Measurements from ENCODE around the gene RNF40.
"Not testable (repeated sequence)": the region's sequence is repeated elsewhere in the genome, so short reads cannot be mapped to it uniquely, and the experiment has no call there.

The RNF40 gene

GRCh38 chr16:30805370-30806169 lies 43.4 kb downstream of the RNF40 start:
- Histone ChIP-seq H3K4me3 (ENCODE audit: low read depth, low read length) (peak overlapping the region; percentile 71), H3K27ac (ENCODE audit: low read depth, low read length) (peak overlapping the region; percentile 74), H3K36me3 (ENCODE audit: control insufficient read depth, insufficient read depth, low read length) (no peaks in the 10 kb centered on the region), H3K27me3 (ENCODE audit: control insufficient read depth, insufficient read depth, low read length) (peaks cover 41% of the 10 kb centered on the region), H3K4me1 (ENCODE audit: control insufficient read depth, insufficient read depth, low read length) (peaks cover 7% of the 10 kb centered on the region), H3K9me3 (ENCODE audit: control insufficient read depth, insufficient read depth, low read length) (no peaks in the 10 kb centered on the region), H3K9ac (ENCODE audit: low read depth, low read length) (peak overlapping the region; percentile 41)

DNA sequence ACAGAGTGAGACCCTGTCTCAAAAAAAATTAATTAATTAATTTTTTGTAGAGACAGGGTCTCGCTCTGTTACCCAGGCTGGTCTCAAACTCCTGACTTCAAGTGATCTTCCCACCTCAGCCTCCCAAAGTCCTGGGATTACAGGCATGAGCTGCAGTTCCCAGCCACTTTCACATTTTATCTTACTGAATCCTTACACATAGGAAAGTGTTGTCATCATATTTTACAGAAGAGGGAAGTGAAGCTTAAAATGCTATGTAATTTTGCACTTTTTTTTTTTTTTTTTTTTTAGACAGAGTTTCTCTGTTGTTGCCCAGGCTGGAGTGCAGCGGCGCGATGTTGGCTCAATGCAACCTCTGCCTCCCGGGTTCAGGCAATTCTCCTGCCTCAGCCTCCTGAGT lies 46.0 kb downstream of the RNF40 start:
- H3K9ac ChIP-seq (ENCODE audit: low read depth, low read length) = no peak overlapping the region
- H3K36me3 ChIP-seq (ENCODE audit: control insufficient read depth, insufficient read depth, low read length) = no peaks in the 10 kb centered on the region
- no peak overlapping the region for H3K4me3 ChIP-seq (ENCODE audit: low read depth, low read length)
- H3K9me3 ChIP-seq (ENCODE audit: control insufficient read depth, insufficient read depth, low read length) = no peaks in the 10 kb centered on the region
- H3K27ac ChIP-seq (ENCODE audit: low read depth, low read length) = no peak overlapping the region
- peaks cover 7% of the 10 kb centered on the region for H3K4me1 ChIP-seq (ENCODE audit: control insufficient read depth, insufficient read depth, low read length)
- peaks cover 38% of the 10 kb centered on the region for H3K27me3 ChIP-seq (ENCODE audit: control insufficient read depth, insufficient read depth, low read length)

DNA sequence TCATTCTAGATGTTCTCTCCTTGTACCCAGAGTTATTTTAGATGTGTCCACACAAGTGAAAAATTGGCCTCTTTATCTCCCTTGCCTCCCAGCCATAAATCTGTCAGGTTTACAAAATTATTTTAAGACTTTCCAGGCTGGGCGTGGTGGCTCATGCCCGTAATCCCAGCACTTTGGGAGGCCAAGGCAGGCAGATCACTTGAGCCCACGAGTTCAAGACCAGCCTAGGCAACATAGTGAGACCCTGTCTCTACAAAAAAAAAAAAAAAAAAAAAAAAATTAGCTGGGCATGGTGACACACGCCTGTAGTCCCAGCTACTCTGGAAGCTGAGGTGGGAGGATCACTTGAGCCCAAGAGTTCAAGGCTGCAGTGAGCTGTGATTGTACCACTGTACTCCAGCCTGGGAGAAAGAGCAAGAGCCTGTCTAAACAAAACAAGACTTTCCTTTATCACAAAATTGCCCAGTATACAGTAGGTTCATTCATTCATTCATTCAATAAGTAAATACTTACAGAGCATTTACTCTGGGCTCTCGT lies 46.8 kb downstream of the RNF40 start:
- not testable (repeated sequence) for H3K27ac ChIP-seq (ENCODE audit: low read depth, low read length); H3K36me3 ChIP-seq (ENCODE audit: control insufficient read depth, insufficient read depth, low read length); H3K9me3 ChIP-seq (ENCODE audit: control insufficient read depth, insufficient read depth, low read length); H3K4me1 ChIP-seq (ENCODE audit: control insufficient read depth, insufficient read depth, low read length); H3K9ac ChIP-seq (ENCODE audit: low read depth, low read length); H3K4me3 ChIP-seq (ENCODE audit: low read depth, low read length)
- H3K27me3 ChIP-seq (ENCODE audit: control insufficient read depth, insufficient read depth, low read length) = peaks cover 37% of the 10 kb centered on the region

DNA sequence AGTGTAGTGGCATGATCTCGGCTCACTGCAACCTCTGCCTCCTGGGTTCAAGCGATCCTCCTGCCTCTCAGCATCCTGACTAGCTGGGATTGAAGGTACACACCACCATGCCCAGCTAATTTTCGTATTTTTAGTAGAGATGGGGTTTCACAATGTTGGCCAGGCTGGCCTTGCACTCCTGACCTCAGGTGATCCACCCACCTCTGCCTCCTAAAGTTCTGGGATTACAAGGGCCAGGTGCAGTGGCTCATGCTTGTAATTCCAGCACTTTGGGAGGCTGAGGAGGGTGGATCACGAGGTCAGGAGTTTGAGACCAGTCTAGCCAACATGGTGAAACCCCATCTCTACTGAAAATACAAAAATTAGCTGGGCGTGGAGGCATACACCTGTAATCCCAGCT lies 47.6 kb downstream of the RNF40 start:
- not testable (repeated sequence) for H3K4me3 ChIP-seq (ENCODE audit: low read depth, low read length); H3K27ac ChIP-seq (ENCODE audit: low read depth, low read length); H3K9ac ChIP-seq (ENCODE audit: low read depth, low read length); H3K9me3 ChIP-seq (ENCODE audit: control insufficient read depth, insufficient read depth, low read length); H3K36me3 ChIP-seq (ENCODE audit: control insufficient read depth, insufficient read depth, low read length)
- H3K27me3 ChIP-seq (ENCODE audit: control insufficient read depth, insufficient read depth, low read length) = peaks cover 37% of the 10 kb centered on the region
- H3K4me1 ChIP-seq (ENCODE audit: control insufficient read depth, insufficient read depth, low read length) = peaks cover 11% of the 10 kb centered on the region

GRCh38 chr16:30813821-30814189 lies 51.7 kb downstream of the RNF40 start:
- Histone ChIP-seq H3K27me3 (ENCODE audit: control insufficient read depth, insufficient read depth, low read length) (peaks cover 6% of the 10 kb centered on the region), H3K9ac (ENCODE audit: low read depth, low read length) (0 out of 2 replicates have a peak overlapping the region, but pooled peaks have one; percentile 2), H3K27ac (ENCODE audit: low read depth, low read length) (peak overlapping the region; percentile 14), H3K36me3 (ENCODE audit: control insufficient read depth, insufficient read depth, low read length) (no peaks in the 10 kb centered on the region), H3K9me3 (ENCODE audit: control insufficient read depth, insufficient read depth, low read length) (no peaks in the 10 kb centered on the region), H3K4me1 (ENCODE audit: control insufficient read depth, insufficient read depth, low read length) (0 out of 2 replicates have a peak, but pooled peaks cover 4% of the 10 kb centered on the region), H3K4me3 (ENCODE audit: low read depth, low read length) (peak overlapping the region; percentile 57)

GRCh38 chr16:30816769-30817168 lies 54.6 kb downstream of the RNF40 start:
- H3K9ac ChIP-seq (ENCODE audit: low read depth, low read length) = no peak overlapping the region
- no peaks in the 10 kb centered on the region for H3K36me3 ChIP-seq (ENCODE audit: control insufficient read depth, insufficient read depth, low read length)
- H3K9me3 ChIP-seq (ENCODE audit: control insufficient read depth, insufficient read depth, low read length) = no peaks in the 10 kb centered on the region
- 0 out of 2 replicates have a peak, but pooled peaks cover 4% of the 10 kb centered on the region for H3K4me1 ChIP-seq (ENCODE audit: control insufficient read depth, insufficient read depth, low read length)
- no peak overlapping the region for H3K27ac ChIP-seq (ENCODE audit: low read depth, low read length)
- no peak overlapping the region for H3K4me3 ChIP-seq (ENCODE audit: low read depth, low read length)
- H3K27me3 ChIP-seq (ENCODE audit: control insufficient read depth, insufficient read depth, low read length) = peaks cover under 1% of the 10 kb centered on the region; the same call in 1 of the 2 replicates

GRCh38 chr16:30820952-30821421 lies 58.9 kb downstream of the RNF40 start:
- H3K27me3 ChIP-seq (ENCODE audit: control insufficient read depth, insufficient read depth, low read length) = no peaks in the 10 kb centered on the region

DNA sequence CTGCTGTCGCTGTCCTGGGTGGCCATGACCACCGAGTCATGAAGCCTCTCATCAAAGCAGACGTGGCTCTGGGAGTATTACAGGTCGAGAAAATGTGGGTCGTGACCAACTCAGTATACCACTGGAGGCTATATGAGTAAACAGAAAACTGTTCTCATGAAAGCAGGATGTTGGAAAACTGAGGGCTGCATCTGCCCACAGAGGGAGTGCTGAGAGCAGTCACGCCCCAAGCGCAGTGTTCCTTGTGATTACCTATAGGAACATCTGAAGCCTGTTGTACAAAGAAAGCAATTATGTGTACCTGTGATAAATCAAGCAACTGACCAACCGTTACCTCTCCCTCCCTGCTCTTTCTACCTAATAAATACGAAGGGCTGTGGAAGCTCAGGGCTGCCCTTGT lies 59.3 kb downstream of the RNF40 start:
- H3K27me3 ChIP-seq (ENCODE audit: control insufficient read depth, insufficient read depth, low read length); H3K9me3 ChIP-seq (ENCODE audit: control insufficient read depth, insufficient read depth, low read length); H3K4me1 ChIP-seq (ENCODE audit: control insufficient read depth, insufficient read depth, low read length); H3K27ac ChIP-seq (ENCODE audit: low read depth, low read length); H3K4me3 ChIP-seq (ENCODE audit: low read depth, low read length); H3K36me3 ChIP-seq (ENCODE audit: control insufficient read depth, insufficient read depth, low read length); H3K9ac ChIP-seq (ENCODE audit: low read depth, low read length): not testable (repeated sequence)

More at GRCh38 chr16:30820952-30821421, 58.9 kb downstream of the RNF40 start:
- Histone ChIP-seq H3K4me1 (ENCODE audit: control insufficient read depth, insufficient read depth, low read length) (no peaks in the 10 kb centered on the region), H3K4me3 (ENCODE audit: low read depth, low read length) (no peak overlapping the region), H3K36me3 (ENCODE audit: control insufficient read depth, insufficient read depth, low read length) (no peaks in the 10 kb centered on the region), H3K9me3 (ENCODE audit: control insufficient read depth, insufficient read depth, low read length) (no peaks in the 10 kb centered on the region), H3K27ac (ENCODE audit: low read depth, low read length) (no peak overlapping the region), H3K9ac (ENCODE audit: low read depth, low read length) (no peak overlapping the region)

GRCh38 chr16:30821891-30822290 lies 59.8 kb downstream of the RNF40 start:
- H3K4me1 ChIP-seq (ENCODE audit: control insufficient read depth, insufficient read depth, low read length) = no peaks in the 10 kb centered on the region

More at GRCh38 chr16:30821891-30822290, 59.8 kb downstream of the RNF40 start:
- H3K4me3 ChIP-seq (ENCODE audit: low read depth, low read length) = no peak overlapping the region
- no peaks in the 10 kb centered on the region for H3K36me3 ChIP-seq (ENCODE audit: control insufficient read depth, insufficient read depth, low read length)
- H3K9ac ChIP-seq (ENCODE audit: low read depth, low read length) = no peak overlapping the region
- H3K27ac ChIP-seq (ENCODE audit: low read depth, low read length) = no peak overlapping the region
- H3K9me3 ChIP-seq (ENCODE audit: control insufficient read depth, insufficient read depth, low read length) = no peaks in the 10 kb centered on the region
- no peaks in the 10 kb centered on the region for H3K27me3 ChIP-seq (ENCODE audit: control insufficient read depth, insufficient read depth, low read length)

All from HUES48 (cell line).